ENCODE results near the gene NLRC5. TPM values are rescaled to one million over a fixed set of nuclear protein-coding genes. Genes with fewer than 3 reads are reported as not detected.

Gene NLRC5
- total RNA-seq, 1 experiment from 2014 or later, result 1.6 TPM

- H3K4me3 Mint-ChIP-seq (ENCODE audit: unreplicated experiment), result no peak overlapping the region
- DNase-seq, result no peak
- Histone ChIP-seq H3K27me3 (replicated peaks; ENCODE audit: control insufficient read depth, insufficient read depth, low read length) (no peaks in the 10 kb centered on the region), H3K4me1 (peaks cover 9% of the 10 kb centered on the region), H3K4me3 (ENCODE audit: low read depth, low read length) (no peak overlapping the region), H3K9me3 (no peaks in the 10 kb centered on the region), H3K36me3 (ENCODE audit: control insufficient read depth, insufficient read depth, low read length) (no peaks in the 10 kb centered on the region)
- BruUV-seq (replicated peaks), result no TSS peak
- intact Hi-C loops (cut with micrococcal nuclease; ENCODE audit: unreplicated experiment), result no loop called here
- peak overlapping the region; percentile 81 for H3K27ac Mint-ChIP-seq (ENCODE audit: unreplicated experiment)
- ChIA-PET CTCF (interaction anchor here (0.7 kb wide), 1 partner anchor 33 kb away, joined by 4 read pairs; no protein-coding TSS in a partner anchor), POLR2A (no interaction called here)
- H3K9me3 Mint-ChIP-seq (ENCODE audit: unreplicated experiment), result no peaks in the 10 kb centered on the region
- TF ChIP-seq, protein P1, sequence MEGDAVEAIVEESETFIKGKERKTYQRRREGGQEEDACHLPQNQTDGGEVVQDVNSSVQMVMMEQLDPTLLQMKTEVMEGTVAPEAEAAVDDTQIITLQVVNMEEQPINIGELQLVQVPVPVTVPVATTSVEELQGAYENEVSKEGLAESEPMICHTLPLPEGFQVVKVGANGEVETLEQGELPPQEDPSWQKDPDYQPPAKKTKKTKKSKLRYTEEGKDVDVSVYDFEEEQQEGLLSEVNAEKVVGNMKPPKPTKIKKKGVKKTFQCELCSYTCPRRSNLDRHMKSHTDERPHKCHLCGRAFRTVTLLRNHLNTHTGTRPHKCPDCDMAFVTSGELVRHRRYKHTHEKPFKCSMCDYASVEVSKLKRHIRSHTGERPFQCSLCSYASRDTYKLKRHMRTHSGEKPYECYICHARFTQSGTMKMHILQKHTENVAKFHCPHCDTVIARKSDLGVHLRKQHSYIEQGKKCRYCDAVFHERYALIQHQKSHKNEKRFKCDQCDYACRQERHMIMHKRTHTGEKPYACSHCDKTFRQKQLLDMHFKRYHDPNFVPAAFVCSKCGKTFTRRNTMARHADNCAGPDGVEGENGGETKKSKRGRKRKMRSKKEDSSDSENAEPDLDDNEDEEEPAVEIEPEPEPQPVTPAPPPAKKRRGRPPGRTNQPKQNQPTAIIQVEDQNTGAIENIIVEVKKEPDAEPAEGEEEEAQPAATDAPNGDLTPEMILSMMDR (IDR thresholded peaks at IDR 0.05; ENCODE audit: insufficient read depth in 1 of 2, low read depth in 1 of 2, low read length in 1 of 2, severe bottlenecking in 1 of 2, unreplicated experiment in 1 of 2), result no peak
- no peaks in the 10 kb centered on the region for H3K27me3 Mint-ChIP-seq (ENCODE audit: insufficient read depth, unreplicated experiment)
- H3K4me1 Mint-ChIP-seq (ENCODE audit: low read depth, unreplicated experiment), result no peaks in the 10 kb centered on the region
- peaks cover 12% of the 10 kb centered on the region for H3K36me3 Mint-ChIP-seq (ENCODE audit: insufficient read depth, unreplicated experiment)
These were observed 143.7 kb downstream of the NLRC5 start for GRCh38 chr16:57133031-57133430.

Other genes with a start within 250 kb of the NLRC5 start
- 0.67 and 0.73 TPM in 2 replicates for gene SLC12A3, start 124.3 kb upstream of the NLRC5 start, total RNA-seq (2022)
- gene HERPUD1, start 57.4 kb upstream of the NLRC5 start, total RNA-seq (2022), result 240 and 296 TPM in 2 replicates
- gene CETP, start 27.6 kb upstream of the NLRC5 start, total RNA-seq (2022), result not detected in 2 replicates
- 37.7 and 46.3 TPM in 2 replicates for gene CPNE2, start 103.0 kb downstream of the NLRC5 start, total RNA-seq (2022)
- gene PSME3IP1, start 196.5 kb downstream of the NLRC5 start, total RNA-seq (2022), result 141 and 143 TPM in 2 replicates
- 56.7 and 57.7 TPM in 2 replicates for gene RSPRY1, start 196.8 kb downstream of the NLRC5 start, total RNA-seq (2022)